ENCODE measurements around the gene SORCS3. TPM values are rescaled to one million over a fixed set of nuclear protein-coding genes. Genes with fewer than 3 reads are reported as not detected.

Gene SORCS3
- total RNA-seq, 1 experiment from 2014 or later = not detected

GRCh38 chr10:104966563-104967297 is 325.6 kb downstream of the SORCS3 start:
- no peak overlapping the region for H3K4me3 Mint-ChIP-seq (ENCODE audit: unreplicated experiment)
- POLR2A ChIA-PET = no interaction called here
- H3K27me3 Mint-ChIP-seq (ENCODE audit: insufficient read depth, unreplicated experiment) = no peaks in the 10 kb centered on the region
- TF ChIP-seq, protein P1, sequence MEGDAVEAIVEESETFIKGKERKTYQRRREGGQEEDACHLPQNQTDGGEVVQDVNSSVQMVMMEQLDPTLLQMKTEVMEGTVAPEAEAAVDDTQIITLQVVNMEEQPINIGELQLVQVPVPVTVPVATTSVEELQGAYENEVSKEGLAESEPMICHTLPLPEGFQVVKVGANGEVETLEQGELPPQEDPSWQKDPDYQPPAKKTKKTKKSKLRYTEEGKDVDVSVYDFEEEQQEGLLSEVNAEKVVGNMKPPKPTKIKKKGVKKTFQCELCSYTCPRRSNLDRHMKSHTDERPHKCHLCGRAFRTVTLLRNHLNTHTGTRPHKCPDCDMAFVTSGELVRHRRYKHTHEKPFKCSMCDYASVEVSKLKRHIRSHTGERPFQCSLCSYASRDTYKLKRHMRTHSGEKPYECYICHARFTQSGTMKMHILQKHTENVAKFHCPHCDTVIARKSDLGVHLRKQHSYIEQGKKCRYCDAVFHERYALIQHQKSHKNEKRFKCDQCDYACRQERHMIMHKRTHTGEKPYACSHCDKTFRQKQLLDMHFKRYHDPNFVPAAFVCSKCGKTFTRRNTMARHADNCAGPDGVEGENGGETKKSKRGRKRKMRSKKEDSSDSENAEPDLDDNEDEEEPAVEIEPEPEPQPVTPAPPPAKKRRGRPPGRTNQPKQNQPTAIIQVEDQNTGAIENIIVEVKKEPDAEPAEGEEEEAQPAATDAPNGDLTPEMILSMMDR (IDR thresholded peaks at IDR 0.05; ENCODE audit: unreplicated experiment) = no peak
- no peak for DNase-seq (ENCODE audit: unreplicated experiment)
- intact Hi-C loops (cut with micrococcal nuclease) = no loop called here
- CTCF ChIA-PET = no interaction called here
- BruUV-seq (replicated peaks) = no TSS peak
- no peaks in the 10 kb centered on the region for H3K4me1 Mint-ChIP-seq (ENCODE audit: insufficient read depth, unreplicated experiment)
- peaks cover 7% of the 10 kb centered on the region for H3K36me3 Mint-ChIP-seq (ENCODE audit: insufficient read depth, unreplicated experiment)
- peaks cover 14% of the 10 kb centered on the region for H3K9me3 Mint-ChIP-seq (ENCODE audit: unreplicated experiment)
- H3K27ac Mint-ChIP-seq (ENCODE audit: low read depth, unreplicated experiment) = no peak overlapping the region

DNA sequence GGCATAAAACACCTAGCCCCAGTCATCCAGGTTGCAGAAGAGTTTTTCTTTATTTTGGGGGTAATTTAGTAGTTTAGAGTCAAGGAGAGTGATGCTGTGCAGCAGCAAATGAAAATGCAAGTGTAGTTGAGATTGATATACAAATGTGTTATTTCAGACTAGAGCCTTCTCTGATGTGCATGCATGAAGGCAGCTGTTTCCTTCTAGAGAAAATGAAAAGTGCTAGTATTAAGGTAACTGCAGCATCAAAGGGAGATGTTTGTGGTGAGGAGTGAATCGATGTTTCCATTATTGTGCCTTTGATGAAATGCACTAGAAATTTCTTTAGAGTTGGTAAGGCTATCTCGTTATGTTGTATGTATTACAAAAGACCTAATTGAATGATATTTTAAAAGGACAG is 339.3 kb downstream of the SORCS3 start:
- intact Hi-C loops (cut with micrococcal nuclease) = no loop called here
- POLR2A ChIA-PET = no interaction called here
- no peaks in the 10 kb centered on the region for H3K36me3 Mint-ChIP-seq (ENCODE audit: insufficient read depth, unreplicated experiment)
- TF ChIP-seq, protein P1 (IDR thresholded peaks at IDR 0.05; ENCODE audit: unreplicated experiment) = no peak
- no peak for DNase-seq (ENCODE audit: unreplicated experiment)
- no peak overlapping the region for H3K27ac Mint-ChIP-seq (ENCODE audit: low read depth, unreplicated experiment)
- H3K27me3 Mint-ChIP-seq (ENCODE audit: insufficient read depth, unreplicated experiment) = no peaks in the 10 kb centered on the region
- CTCF ChIA-PET = no interaction called here
- no peaks in the 10 kb centered on the region for H3K4me1 Mint-ChIP-seq (ENCODE audit: insufficient read depth, unreplicated experiment)
- no TSS peak for BruUV-seq (replicated peaks)
- no peak overlapping the region for H3K4me3 Mint-ChIP-seq (ENCODE audit: unreplicated experiment)
- no peaks in the 10 kb centered on the region for H3K9me3 Mint-ChIP-seq (ENCODE audit: unreplicated experiment)

DNA sequence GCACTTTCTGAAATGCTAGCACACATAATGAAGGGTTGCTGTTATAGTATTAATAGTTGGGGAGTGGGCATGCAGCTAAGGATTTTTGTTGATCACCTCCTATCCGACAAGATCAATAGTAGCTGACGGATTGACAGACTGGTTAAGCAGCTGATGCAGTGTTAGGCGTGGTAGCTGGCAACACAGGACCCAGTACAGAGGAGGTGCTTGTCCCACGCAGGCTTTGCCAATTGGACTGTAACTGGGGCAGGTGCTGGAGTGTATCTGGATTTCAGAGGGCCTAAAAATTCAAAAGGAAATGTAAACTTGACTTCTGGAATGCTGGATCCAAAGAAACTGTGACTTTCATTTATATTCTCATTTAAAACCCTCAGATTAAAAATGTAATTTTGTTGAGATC is 340.9 kb downstream of the SORCS3 start:
- CTCF ChIA-PET = interaction anchor here (0.6 to 1.2 kb wide), 2 partner anchors 10 to 12 kb away, joined by 3 read pairs; no protein-coding TSS in a partner anchor
- intact Hi-C loops (cut with micrococcal nuclease) = no loop called here
- H3K36me3 Mint-ChIP-seq (ENCODE audit: insufficient read depth, unreplicated experiment) = no peaks in the 10 kb centered on the region
- DNase-seq (ENCODE audit: unreplicated experiment) = no peak
- POLR2A ChIA-PET = no interaction called here
- no peak overlapping the region for H3K4me3 Mint-ChIP-seq (ENCODE audit: unreplicated experiment)
- BruUV-seq (replicated peaks) = no TSS peak
- H3K27ac Mint-ChIP-seq (ENCODE audit: low read depth, unreplicated experiment) = no peak overlapping the region
- H3K9me3 Mint-ChIP-seq (ENCODE audit: unreplicated experiment) = no peaks in the 10 kb centered on the region
- H3K4me1 Mint-ChIP-seq (ENCODE audit: insufficient read depth, unreplicated experiment) = no peaks in the 10 kb centered on the region
- TF ChIP-seq, protein P1 (IDR thresholded peaks at IDR 0.05; ENCODE audit: unreplicated experiment) = no peak
- H3K27me3 Mint-ChIP-seq (ENCODE audit: insufficient read depth, unreplicated experiment) = no peaks in the 10 kb centered on the region

- ChIA-PET CTCF (no interaction called here), POLR2A (no interaction called here)
- DNase-seq (ENCODE audit: unreplicated experiment) = no peak
- Mint-ChIP-seq H3K27me3 (ENCODE audit: insufficient read depth, unreplicated experiment) (no peaks in the 10 kb centered on the region), H3K9me3 (ENCODE audit: unreplicated experiment) (no peaks in the 10 kb centered on the region), H3K36me3 (ENCODE audit: insufficient read depth, unreplicated experiment) (no peaks in the 10 kb centered on the region), H3K4me3 (ENCODE audit: unreplicated experiment) (no peak overlapping the region), H3K4me1 (ENCODE audit: insufficient read depth, unreplicated experiment) (no peaks in the 10 kb centered on the region), H3K27ac (ENCODE audit: low read depth, unreplicated experiment) (no peak overlapping the region)
- intact Hi-C loops (cut with micrococcal nuclease) = no loop called here
- BruUV-seq (replicated peaks) = no TSS peak
- TF ChIP-seq, protein P1 (IDR thresholded peaks at IDR 0.05; ENCODE audit: unreplicated experiment) = no peak
Observed at GRCh38 chr10:104988686-104989085, 347.6 kb downstream of the SORCS3 start.
